Mucosa of descending colon (tissue), 3 donors: Measurements from ENCODE around the gene TNIK. TPM values are rescaled to one million over a fixed set of nuclear protein-coding genes. Genes with fewer than 3 reads are reported as not detected.

Source experiments
- ATAC-seq: fragments of 200-7000 bp; cut with Tn5 transposase; one replicate; pipeline ENCODE4 v1.9.1; 2020; ENCODE audit warnings: mild to moderate bottlenecking, moderate library complexity
- DNase-seq, 3 donors: peaks; one replicate each; pipeline ENCODE4 v3.0.0-alpha.2; 2020
- H3K36me3 ChIP-seq: fragments of 200-600 bp; one replicate; pipeline ENCODE4 v1.8.0; 2021; ENCODE audit warnings: low read depth, mild to moderate bottlenecking
- H3K4me1 ChIP-seq: fragments of 200-600 bp; one replicate; pipeline ENCODE4 v1.8.0; 2021; ENCODE audit warnings: low read depth, mild to moderate bottlenecking
- H3K4me3 ChIP-seq: fragments of 200-600 bp; one replicate; pipeline ENCODE4 v1.8.0; 2021; ENCODE audit warnings: mild to moderate bottlenecking
- H3K9me3 ChIP-seq: fragments of 200-600 bp; one replicate; pipeline ENCODE4 v1.8.0; 2021; ENCODE audit warnings: mild to moderate bottlenecking
- intact Hi-C, 2 donors: fragments of 100-400 bp; cut with DNase I in 1 of 2; cut with micrococcal nuclease in 1 of 2; formaldehyde crosslinking; loops; one replicate each; pipeline versions ENCODE4 v1.11.0 to v1.11.1; 2022; cut with DNase I, micrococcal nuclease
- total RNA-seq, 3 donors: library from RNA; stranded (reverse); fragmentation: NEBNext Ultra II Directional in 2 of 3; extraction: Animal tissue kit (Norgen Biotek cat#: 25700) in 2 of 3; gene quantifications; one replicate each; pipeline versions ENCODE4 v1.2.1 to v1.2.4, GENCODE V29; 2021 to 2023
- TF ChIP-seq, protein P1 (sequence below): fragments of 200-600 bp; IDR thresholded peaks from one replicate; pipeline ENCODE4 v1.8.0; 2022; ENCODE audit warnings: antibody characterized with exemption, mild to moderate bottlenecking
- donor health status: DM: no; HTN: no; CAD: no; lungs with moderate emphysema.
- donor health status: DM: no; HTN: no; CAD: no.
- donor health status: DM: no; HTN: yes; CAD: no.

The TNIK gene
- total RNA-seq, 3 donors from 2014 or later, result 27.2 to 33.0 (median 28.0) TPM

GRCh38 chr3:171175741-171176234 is 284.4 kb downstream of the TNIK start:
- TF ChIP-seq, protein P1, sequence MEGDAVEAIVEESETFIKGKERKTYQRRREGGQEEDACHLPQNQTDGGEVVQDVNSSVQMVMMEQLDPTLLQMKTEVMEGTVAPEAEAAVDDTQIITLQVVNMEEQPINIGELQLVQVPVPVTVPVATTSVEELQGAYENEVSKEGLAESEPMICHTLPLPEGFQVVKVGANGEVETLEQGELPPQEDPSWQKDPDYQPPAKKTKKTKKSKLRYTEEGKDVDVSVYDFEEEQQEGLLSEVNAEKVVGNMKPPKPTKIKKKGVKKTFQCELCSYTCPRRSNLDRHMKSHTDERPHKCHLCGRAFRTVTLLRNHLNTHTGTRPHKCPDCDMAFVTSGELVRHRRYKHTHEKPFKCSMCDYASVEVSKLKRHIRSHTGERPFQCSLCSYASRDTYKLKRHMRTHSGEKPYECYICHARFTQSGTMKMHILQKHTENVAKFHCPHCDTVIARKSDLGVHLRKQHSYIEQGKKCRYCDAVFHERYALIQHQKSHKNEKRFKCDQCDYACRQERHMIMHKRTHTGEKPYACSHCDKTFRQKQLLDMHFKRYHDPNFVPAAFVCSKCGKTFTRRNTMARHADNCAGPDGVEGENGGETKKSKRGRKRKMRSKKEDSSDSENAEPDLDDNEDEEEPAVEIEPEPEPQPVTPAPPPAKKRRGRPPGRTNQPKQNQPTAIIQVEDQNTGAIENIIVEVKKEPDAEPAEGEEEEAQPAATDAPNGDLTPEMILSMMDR, result no peak
- Histone ChIP-seq H3K36me3 (no peaks in the 10 kb centered on the region), H3K4me3 (no peak overlapping the region), H3K4me1 (peaks cover 14% of the 10 kb centered on the region), H3K9me3 (no peaks in the 10 kb centered on the region)
- ATAC-seq, result no peak
- DNase-seq, result no peak
- intact Hi-C loops, result no loop called here

GRCh38 chr3:171173736-171174135 is 286.5 kb downstream of the TNIK start:
- H3K36me3 ChIP-seq, result no peaks in the 10 kb centered on the region
- peaks cover 20% of the 10 kb centered on the region for H3K4me1 ChIP-seq
- intact Hi-C loops, result no loop called here
- H3K4me3 ChIP-seq, result no peak overlapping the region
- no peak for DNase-seq
- no peak for ATAC-seq
- TF ChIP-seq, protein P1, result no peak
- H3K9me3 ChIP-seq, result no peaks in the 10 kb centered on the region

DNA sequence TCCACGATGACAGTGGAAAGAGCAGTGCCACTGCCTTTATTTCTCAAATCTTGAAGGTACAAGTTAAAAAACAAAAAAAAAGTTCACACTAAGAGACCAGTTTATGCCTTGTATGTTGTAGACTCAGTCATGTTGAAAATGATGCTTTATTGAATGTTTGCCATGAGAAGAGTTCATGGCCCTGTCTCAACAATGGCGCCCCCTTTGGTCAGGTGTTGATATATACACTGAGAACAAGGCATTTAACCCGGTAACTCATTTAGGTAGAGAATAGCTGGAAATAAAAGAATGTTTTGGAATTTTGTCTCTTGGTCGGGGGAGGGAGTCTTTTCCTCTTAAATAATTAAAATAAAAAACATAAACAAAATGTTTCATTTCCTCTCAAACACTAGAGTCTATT is 288.1 kb downstream of the TNIK start:
- H3K4me1 ChIP-seq, result peaks cover 15% of the 10 kb centered on the region
- no peaks in the 10 kb centered on the region for H3K36me3 ChIP-seq
- intact Hi-C loops, result no loop called here
- no peak for DNase-seq
- TF ChIP-seq, protein P1, result no peak
- ATAC-seq, result no peak
- no peaks in the 10 kb centered on the region for H3K9me3 ChIP-seq
- no peak overlapping the region for H3K4me3 ChIP-seq

- TF ChIP-seq, protein P1, result no peak
- H3K4me1 ChIP-seq, result peaks cover 6% of the 10 kb centered on the region
- intact Hi-C loops, result no loop called here
These were observed 290.3 kb downstream of the TNIK start for GRCh38 chr3:171169866-171170265.

DNA sequence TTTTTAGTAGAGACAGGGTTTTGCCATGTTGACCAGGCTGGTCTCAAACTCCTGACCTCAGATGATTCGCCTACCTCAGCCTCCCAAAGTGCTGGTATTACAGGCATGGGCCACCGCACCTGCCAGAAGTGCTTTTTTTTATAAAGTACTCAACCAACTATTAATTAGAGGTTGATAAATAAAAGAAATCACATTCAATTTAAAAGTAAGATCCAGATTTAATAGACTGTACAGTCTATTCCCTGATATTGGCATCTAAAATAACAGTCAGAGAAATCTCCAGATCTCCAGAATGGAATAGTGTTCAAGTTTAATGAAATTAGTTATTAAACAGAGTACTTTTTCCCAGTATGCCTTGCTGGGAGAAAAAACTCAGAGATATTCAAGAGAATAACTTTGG is 290.8 kb downstream of the TNIK start:
- ATAC-seq (no peak), DNase-seq (no peak)
- Histone ChIP-seq H3K36me3 (no peaks in the 10 kb centered on the region), H3K4me1 (peaks cover 6% of the 10 kb centered on the region), H3K4me3 (no peak overlapping the region), H3K9me3 (no peaks in the 10 kb centered on the region)
- intact Hi-C loops, result no loop called here
- TF ChIP-seq, protein P1, result no peak

More at GRCh38 chr3:171169866-171170265, 290.3 kb downstream of the TNIK start:
- DNase-seq, result no peak
- Histone ChIP-seq H3K9me3 (no peaks in the 10 kb centered on the region), H3K36me3 (no peaks in the 10 kb centered on the region), H3K4me3 (no peak overlapping the region)
- ATAC-seq, result no peak

GRCh38 chr3:171168551-171168950 is 291.7 kb downstream of the TNIK start:
- Histone ChIP-seq H3K36me3 (no peaks in the 10 kb centered on the region), H3K9me3 (no peaks in the 10 kb centered on the region), H3K4me1 (peaks cover 6% of the 10 kb centered on the region), H3K4me3 (no peak overlapping the region)
- no peak for ATAC-seq
- no peak for DNase-seq
- intact Hi-C loops, result no loop called here
- TF ChIP-seq, protein P1, result no peak
